Erythroblast (primary cell): ENCODE data around the gene ZFPL1.

Experiments
- GATA1 ChIP-seq: IDR thresholded peaks from 2 replicates; pipeline ENCODE4 v1.6.1; 2011; ENCODE audit warnings: low read depth, mild to moderate bottlenecking, control low read depth, low read length, moderate library complexity
- POLR2A ChIP-seq: IDR thresholded peaks from 2 replicates; pipeline ENCODE4 v1.6.1; 2011; ENCODE audit warnings: mild to moderate bottlenecking, low read length

GRCh38 chr11:65102142-65103095 lies 18.4 kb downstream of the ZFPL1 start:
- TF ChIP-seq POLR2A = no peak
- TF ChIP-seq GATA1 = no peak
